Measurements from ENCODE around the gene CCDC68.

DNA sequence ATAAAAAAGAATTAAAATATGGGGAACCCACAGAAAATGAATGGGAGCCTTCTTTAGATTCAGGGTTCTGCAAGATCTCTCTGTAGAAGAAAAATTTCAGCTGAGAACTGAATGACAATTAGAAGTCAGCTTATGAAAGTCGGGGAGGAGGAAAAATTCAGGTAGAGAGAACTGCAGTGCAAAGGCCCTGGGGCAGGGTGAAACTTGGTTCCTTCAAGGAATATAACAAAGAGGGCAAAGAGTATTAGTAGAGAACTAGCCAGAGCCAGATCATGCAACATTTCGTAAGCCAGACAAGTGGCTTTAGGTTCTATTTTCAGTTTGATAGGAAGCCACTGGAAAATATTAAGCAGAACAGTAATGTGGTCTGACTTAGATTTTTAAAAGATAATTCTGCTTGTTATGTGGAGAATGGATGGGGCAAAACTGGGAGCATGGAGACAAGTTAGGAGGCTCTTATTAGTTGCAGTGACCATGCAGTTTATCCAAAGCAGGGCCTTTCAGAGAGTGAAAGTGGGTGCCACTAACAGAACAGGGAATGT is 103.1 kb downstream of the CCDC68 start:
- TF ChIP-seq, protein P1, sequence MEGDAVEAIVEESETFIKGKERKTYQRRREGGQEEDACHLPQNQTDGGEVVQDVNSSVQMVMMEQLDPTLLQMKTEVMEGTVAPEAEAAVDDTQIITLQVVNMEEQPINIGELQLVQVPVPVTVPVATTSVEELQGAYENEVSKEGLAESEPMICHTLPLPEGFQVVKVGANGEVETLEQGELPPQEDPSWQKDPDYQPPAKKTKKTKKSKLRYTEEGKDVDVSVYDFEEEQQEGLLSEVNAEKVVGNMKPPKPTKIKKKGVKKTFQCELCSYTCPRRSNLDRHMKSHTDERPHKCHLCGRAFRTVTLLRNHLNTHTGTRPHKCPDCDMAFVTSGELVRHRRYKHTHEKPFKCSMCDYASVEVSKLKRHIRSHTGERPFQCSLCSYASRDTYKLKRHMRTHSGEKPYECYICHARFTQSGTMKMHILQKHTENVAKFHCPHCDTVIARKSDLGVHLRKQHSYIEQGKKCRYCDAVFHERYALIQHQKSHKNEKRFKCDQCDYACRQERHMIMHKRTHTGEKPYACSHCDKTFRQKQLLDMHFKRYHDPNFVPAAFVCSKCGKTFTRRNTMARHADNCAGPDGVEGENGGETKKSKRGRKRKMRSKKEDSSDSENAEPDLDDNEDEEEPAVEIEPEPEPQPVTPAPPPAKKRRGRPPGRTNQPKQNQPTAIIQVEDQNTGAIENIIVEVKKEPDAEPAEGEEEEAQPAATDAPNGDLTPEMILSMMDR (conservative IDR thresholded peaks at IDR 0.05; ENCODE audit: low read depth, low read length), result no peak
- TF ChIP-seq, protein P2, sequence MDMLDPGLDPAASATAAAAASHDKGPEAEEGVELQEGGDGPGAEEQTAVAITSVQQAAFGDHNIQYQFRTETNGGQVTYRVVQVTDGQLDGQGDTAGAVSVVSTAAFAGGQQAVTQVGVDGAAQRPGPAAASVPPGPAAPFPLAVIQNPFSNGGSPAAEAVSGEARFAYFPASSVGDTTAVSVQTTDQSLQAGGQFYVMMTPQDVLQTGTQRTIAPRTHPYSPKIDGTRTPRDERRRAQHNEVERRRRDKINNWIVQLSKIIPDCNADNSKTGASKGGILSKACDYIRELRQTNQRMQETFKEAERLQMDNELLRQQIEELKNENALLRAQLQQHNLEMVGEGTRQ (IDR thresholded peaks at IDR 0.05; ENCODE audit: low read depth, low read length), result no peak
- TF ChIP-seq CHD1 (IDR thresholded peaks at IDR 0.05; ENCODE audit: low read depth, low read length) (no peak), NFE2L2 (IDR thresholded peaks at IDR 0.05; ENCODE audit: low read depth, low read length) (no peak), POLR2A (IDR thresholded peaks at IDR 0.05; ENCODE audit: low read depth, low read length) (no peak), MAZ (IDR thresholded peaks at IDR 0.05; ENCODE audit: borderline replicate concordance, low read depth, low read length) (no peak), RCOR1 (IDR thresholded peaks at IDR 0.05; ENCODE audit: insufficient replicate concordance, low read length) (no peak), RFX5 (IDR thresholded peaks at IDR 0.05; ENCODE audit: low read depth, low read length) (no peak), FOS (IDR thresholded peaks at IDR 0.05; ENCODE audit: low read depth, low read length) (no peak), BHLHE40 (IDR thresholded peaks at IDR 0.05; ENCODE audit: low read depth, low read length) (no peak), RAD21 (IDR thresholded peaks at IDR 0.05; ENCODE audit: low read length) (no peak)

Measured in IMR-90 (cell line).